ENCODE results near the gene LPAR5. TPM values are rescaled to one million over a fixed set of nuclear protein-coding genes. Genes with fewer than 3 reads are reported as not detected.

The LPAR5 gene
- total RNA-seq, 1 experiment from 2014 or later, result 0.22 TPM

DNA sequence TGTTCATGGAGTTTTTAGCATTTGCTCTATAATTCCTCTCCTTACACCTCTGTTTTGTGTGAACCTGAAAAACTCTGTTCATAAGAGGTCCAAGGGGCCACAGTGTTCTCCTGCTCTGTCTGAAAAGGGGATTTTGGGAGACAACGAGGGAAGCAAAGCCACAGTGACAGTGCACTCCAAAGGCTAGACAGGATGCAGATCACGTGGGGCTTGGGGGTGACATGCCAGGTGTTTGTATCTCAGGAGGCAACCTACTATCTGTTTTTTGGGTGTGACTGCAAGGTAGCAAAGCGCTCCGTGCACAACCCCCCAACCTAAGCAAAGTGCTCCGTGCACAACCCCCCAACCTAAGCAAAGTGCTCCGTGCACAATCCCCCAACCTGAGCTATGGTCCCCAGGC lies 23.5 kb downstream of the LPAR5 start:
- H3K4me3 Mint-ChIP-seq, result peak overlapping the region in 1 of 2 experiments; percentile 75; a peak in 4 of 5 replicates
- Histone ChIP-seq H4K8ac (replicated peaks; ENCODE audit: insufficient read length, low read depth, low read length) (no peak overlapping the region), H3K56ac (ENCODE audit: insufficient read length, low read depth, low read length) (no peak overlapping the region), H2BK120ac (ENCODE audit: low read depth, low read length, poor library complexity, severe bottlenecking) (no peak overlapping the region), H2BK12ac (ENCODE audit: insufficient read length, low read depth, low read length) (no peak overlapping the region), H3K23me2 (ENCODE audit: insufficient read length, low read depth, low read length, poor library complexity, severe bottlenecking) (peaks cover 4% of the 10 kb centered on the region), H2BK20ac (ENCODE audit: low read depth, low read length, poor library complexity, severe bottlenecking) (no peak overlapping the region), H2AFZ (ENCODE audit: low read length) (no peak overlapping the region), H2BK5ac (ENCODE audit: insufficient read length, low read length) (no peak overlapping the region), H3K79me2 (ENCODE audit: insufficient read depth, low read length) (no peaks in the 10 kb centered on the region), H3K4me2 (ENCODE audit: insufficient read depth, insufficient read length, low read length) (peak overlapping the region; percentile 45), H3K18ac (ENCODE audit: insufficient read length, low read depth, low read length) (no peak overlapping the region), H3K4ac (ENCODE audit: low read depth, low read length) (no peak overlapping the region), H4K20me1 (ENCODE audit: control insufficient read depth, insufficient read depth, insufficient read length) (no peaks in the 10 kb centered on the region), H3K9ac (ENCODE audit: extremely low read depth, insufficient read length, low read length) (no peak overlapping the region), H3K4me1 (ENCODE audit: insufficient read depth, low read length) (peaks cover 16% of the 10 kb centered on the region; the same call in 1 of the 2 replicates), H3K14ac (ENCODE audit: insufficient read depth, low read length) (no peak overlapping the region), H3K27ac (ENCODE audit: insufficient read length, low read depth, low read length) (no peak overlapping the region), H3K79me1 (ENCODE audit: insufficient read depth, low read depth, low read length, poor library complexity, severe bottlenecking) (no peaks in the 10 kb centered on the region), H3T11ph (ENCODE audit: low read length) (no peak overlapping the region), H3K23ac (ENCODE audit: insufficient read length, low read depth, low read length) (no peak overlapping the region), H3K9me3 (ENCODE audit: control insufficient read depth, low read depth, low read length) (no peaks in the 10 kb centered on the region), H4K5ac (ENCODE audit: insufficient read length, low read depth, low read length) (no peak overlapping the region), H2BK15ac (ENCODE audit: low read depth, low read length) (no peak overlapping the region), H3K27me3 (ENCODE audit: insufficient read depth, low read length) (no peaks in the 10 kb centered on the region), H4K91ac (ENCODE audit: insufficient read length, low read depth, low read length) (no peak overlapping the region), H2AK5ac (ENCODE audit: insufficient read length, low read length) (no peak overlapping the region)
- H3K9me3 Mint-ChIP-seq, result no peaks in the 10 kb centered on the region
- no CpG with 5 or more reads among the region's 6 CpGs for WGBS (ENCODE audit: extremely low coverage, insufficient read length, low lambda C conversion rate)
- H3K27ac Mint-ChIP-seq, result peak overlapping the region in 2 of 3 experiments; percentile 89 to 97; a peak in 2 of 7 replicates
- TF ChIP-seq, protein P1, sequence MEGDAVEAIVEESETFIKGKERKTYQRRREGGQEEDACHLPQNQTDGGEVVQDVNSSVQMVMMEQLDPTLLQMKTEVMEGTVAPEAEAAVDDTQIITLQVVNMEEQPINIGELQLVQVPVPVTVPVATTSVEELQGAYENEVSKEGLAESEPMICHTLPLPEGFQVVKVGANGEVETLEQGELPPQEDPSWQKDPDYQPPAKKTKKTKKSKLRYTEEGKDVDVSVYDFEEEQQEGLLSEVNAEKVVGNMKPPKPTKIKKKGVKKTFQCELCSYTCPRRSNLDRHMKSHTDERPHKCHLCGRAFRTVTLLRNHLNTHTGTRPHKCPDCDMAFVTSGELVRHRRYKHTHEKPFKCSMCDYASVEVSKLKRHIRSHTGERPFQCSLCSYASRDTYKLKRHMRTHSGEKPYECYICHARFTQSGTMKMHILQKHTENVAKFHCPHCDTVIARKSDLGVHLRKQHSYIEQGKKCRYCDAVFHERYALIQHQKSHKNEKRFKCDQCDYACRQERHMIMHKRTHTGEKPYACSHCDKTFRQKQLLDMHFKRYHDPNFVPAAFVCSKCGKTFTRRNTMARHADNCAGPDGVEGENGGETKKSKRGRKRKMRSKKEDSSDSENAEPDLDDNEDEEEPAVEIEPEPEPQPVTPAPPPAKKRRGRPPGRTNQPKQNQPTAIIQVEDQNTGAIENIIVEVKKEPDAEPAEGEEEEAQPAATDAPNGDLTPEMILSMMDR (conservative IDR thresholded peaks at IDR 0.05), result no peak
- H3K27me3 Mint-ChIP-seq (ENCODE audit: low read depth), result no peaks in the 10 kb centered on the region
- DNase-seq, result no peak
- H3K36me3 Mint-ChIP-seq (ENCODE audit: insufficient read depth in 1 of 3, low read depth in 3 of 3), result no peaks in the 10 kb centered on the region
- peaks cover 35 to 43% of the 10 kb centered on the region in 2 experiments for H3K4me1 Mint-ChIP-seq

All from H9 (cell line).